Keratinocyte (primary cell): ENCODE data around the gene ACTN2. TPM values are rescaled to one million over a fixed set of nuclear protein-coding genes. Genes with fewer than 3 reads are reported as not detected.

Source experiments
- DNase-seq: peaks from one replicate; pipeline ENCODE4 v3.0.0-alpha.2; 2011; ENCODE audit warnings: low read depth, missing footprints, low spot score
- FAIRE-seq: peaks from 2 replicates; lab custom pipeline; 2011; peaks lifted over from hg19 to GRCh38; lab: Jason Lieb, UNC
- H2AFZ ChIP-seq: 2 replicates; pipeline ENCODE4 v1.6.0; 2012; ENCODE audit warnings: low read length, control low read depth, inconsistent platforms; ENCODE audit not compliant: control insufficient read depth
- H3K27ac ChIP-seq: 2 replicates; pipeline ENCODE4 v1.5.1; 2011; ENCODE audit warnings: low read length; ENCODE audit not compliant: control insufficient read depth, insufficient read depth
- H3K27me3 ChIP-seq: 3 replicates; pipeline ENCODE4 v1.6.0; 2011; ENCODE audit warnings: low read length; ENCODE audit not compliant: control insufficient read depth, insufficient read depth; ENCODE audit errors: extremely low read depth
- H3K36me3 ChIP-seq, 2 experiments: 2 replicates in 1 of 2; 3 replicates in 1 of 2; pipeline ENCODE4 v1.5.1; 2011; ENCODE audit warnings: low read length in 2 of 2, mild to moderate bottlenecking in 1 of 2; ENCODE audit not compliant: control insufficient read depth in 2 of 2, insufficient read depth in 2 of 2; ENCODE audit errors: extremely low read depth in 1 of 2
- H3K4me1 ChIP-seq: 3 replicates; pipeline ENCODE4 v1.5.1; 2011; ENCODE audit warnings: low read length; ENCODE audit not compliant: control insufficient read depth, insufficient read depth; ENCODE audit errors: extremely low read depth
- H3K4me2 ChIP-seq: 3 replicates; pipeline ENCODE4 v1.6.0; 2011; ENCODE audit warnings: low read depth, low read length; ENCODE audit not compliant: control insufficient read depth, insufficient read depth; ENCODE audit errors: extremely low read depth
- H3K4me3 ChIP-seq, 3 experiments: fragments of 200-600 bp in 1 of 3; sonication (generic) in 1 of 3; 2 replicates in 2 of 3; 3 replicates in 1 of 3; pipeline ENCODE4 v1.5.1; 2011 to 2016; ENCODE audit warnings: low read length in 3 of 3, mild to moderate bottlenecking in 3 of 3, control low read depth in 2 of 3, inconsistent platforms in 1 of 3, low read depth in 1 of 3, mixed read lengths in 1 of 3, mixed run types in 1 of 3, moderate library complexity in 1 of 3; ENCODE audit not compliant: control insufficient read depth in 2 of 3, insufficient read depth in 2 of 3; ENCODE audit errors: extremely low read depth in 1 of 3
- H3K79me2 ChIP-seq: 2 replicates; pipeline ENCODE4 v1.6.0; 2012; ENCODE audit warnings: low read length; ENCODE audit not compliant: control insufficient read depth, insufficient read depth
- H3K9ac ChIP-seq: 3 replicates; pipeline ENCODE4 v1.6.0; 2011; ENCODE audit warnings: low read length; ENCODE audit not compliant: control insufficient read depth, insufficient read depth; ENCODE audit errors: extremely low read depth
- H3K9me1 ChIP-seq: 3 replicates; pipeline ENCODE4 v1.6.0; 2011; ENCODE audit warnings: low read length; ENCODE audit not compliant: control insufficient read depth, insufficient read depth; ENCODE audit errors: extremely low read depth
- H3K9me3 ChIP-seq: 2 replicates; pipeline ENCODE4 v1.5.1; 2012; ENCODE audit warnings: low read depth, low read length; ENCODE audit not compliant: control insufficient read depth
- H4K20me1 ChIP-seq: 3 replicates; pipeline ENCODE4 v1.6.0; 2011; ENCODE audit warnings: low read length; ENCODE audit not compliant: control insufficient read depth, insufficient read depth; ENCODE audit errors: extremely low read depth
- EZH2 ChIP-seq: IDR thresholded peaks from one replicate; pipeline ENCODE4 v1.6.1; 2012; ENCODE audit warnings: inconsistent platforms, mild to moderate bottlenecking, low read length, moderate library complexity
- dilution Hi-C: fragments of 300-500 bp; cut with MboI; formaldehyde crosslinking; loops from one replicate; pipeline ENCODE4 v1.7.0; 2020; ENCODE audit warnings: low sequenced_read_pairs; ENCODE audit not compliant: extremely low pct_ligation_motif_present
- polyA plus RNA-seq, 5 experiments: library from polyadenylated mRNA; depleted of rRNA in 3 of 5; stranded (reverse) in 3 of 5; stranded (forward) in 1 of 5; unstranded in 1 of 5; fragments of >200 nt; gene quantifications; 1 replicate in 1 of 5; 2 replicates in 3 of 5; 3 replicates in 1 of 5; pipeline versions ENCODE4 v1.2.1 to v1.2.3, GENCODE V29; 2011 to 2012; ENCODE audit warnings: missing spikeins in 2 of 5, low read depth in 1 of 5, low replicate concordance in 1 of 5
- TF ChIP-seq, protein P1 (sequence below), 3 experiments: IDR thresholded peaks in 1 of 3; conservative IDR thresholded peaks in 1 of 3; optimal IDR thresholded peaks in 1 of 3; 2 replicates in 2 of 3; 3 replicates in 1 of 3; pipeline versions ENCODE3 to v1.5.1; 2011; ENCODE audit warnings: low read length in 3 of 3, mild to moderate bottlenecking in 3 of 3, moderate library complexity in 2 of 3, control low read depth in 1 of 3, inconsistent platforms in 1 of 3; ENCODE audit not compliant: insufficient read depth in 2 of 3; ENCODE audit errors: extremely low read depth in 1 of 3

ACTN2 gene
- polyA plus RNA-seq, 1 donor (not counting 4 experiments of a cell fraction or from before 2014, with no cell fraction given), result not detected

DNA sequence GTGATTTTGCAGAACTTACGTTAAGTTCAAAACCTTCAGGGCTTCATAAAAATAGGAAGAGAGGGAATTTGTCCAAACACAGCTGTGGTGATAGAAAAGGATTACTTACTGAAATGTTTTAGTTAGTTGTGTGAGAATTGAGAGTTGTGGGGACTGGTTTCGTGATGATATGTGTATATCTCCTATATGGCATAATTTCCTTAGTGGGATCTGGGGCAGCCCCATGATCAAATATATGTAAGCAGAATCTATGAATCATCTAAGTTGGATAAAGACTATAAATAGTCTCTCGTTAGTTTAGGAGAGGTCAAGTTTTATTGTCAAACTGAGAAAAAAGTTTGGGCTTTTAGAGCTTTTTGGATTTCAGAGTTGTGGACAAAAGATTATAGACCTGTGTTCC lies 123.7 kb downstream of the ACTN2 start:
- H3K36me3 ChIP-seq, result peaks cover 12% of the 10 kb centered on the region in 2 experiments
- H3K27ac ChIP-seq, result no peak overlapping the region
- H3K4me2 ChIP-seq, result no peak overlapping the region
- FAIRE-seq, result no peak
- H3K79me2 ChIP-seq, result peaks cover 6% of the 10 kb centered on the region
- H2AFZ ChIP-seq, result no peak overlapping the region
- H4K20me1 ChIP-seq, result no peaks in the 10 kb centered on the region
- TF ChIP-seq EZH2, result no peak
- TF ChIP-seq, protein P1, sequence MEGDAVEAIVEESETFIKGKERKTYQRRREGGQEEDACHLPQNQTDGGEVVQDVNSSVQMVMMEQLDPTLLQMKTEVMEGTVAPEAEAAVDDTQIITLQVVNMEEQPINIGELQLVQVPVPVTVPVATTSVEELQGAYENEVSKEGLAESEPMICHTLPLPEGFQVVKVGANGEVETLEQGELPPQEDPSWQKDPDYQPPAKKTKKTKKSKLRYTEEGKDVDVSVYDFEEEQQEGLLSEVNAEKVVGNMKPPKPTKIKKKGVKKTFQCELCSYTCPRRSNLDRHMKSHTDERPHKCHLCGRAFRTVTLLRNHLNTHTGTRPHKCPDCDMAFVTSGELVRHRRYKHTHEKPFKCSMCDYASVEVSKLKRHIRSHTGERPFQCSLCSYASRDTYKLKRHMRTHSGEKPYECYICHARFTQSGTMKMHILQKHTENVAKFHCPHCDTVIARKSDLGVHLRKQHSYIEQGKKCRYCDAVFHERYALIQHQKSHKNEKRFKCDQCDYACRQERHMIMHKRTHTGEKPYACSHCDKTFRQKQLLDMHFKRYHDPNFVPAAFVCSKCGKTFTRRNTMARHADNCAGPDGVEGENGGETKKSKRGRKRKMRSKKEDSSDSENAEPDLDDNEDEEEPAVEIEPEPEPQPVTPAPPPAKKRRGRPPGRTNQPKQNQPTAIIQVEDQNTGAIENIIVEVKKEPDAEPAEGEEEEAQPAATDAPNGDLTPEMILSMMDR (optimal IDR thresholded peaks at IDR 0.05 in 1 of 3, IDR thresholded peaks at IDR 0.05 in 1 of 3, conservative IDR thresholded peaks at IDR 0.05 in 1 of 3; ENCODE audit: extremely low read depth in 1 of 3, insufficient read depth in 2 of 3, low read length in 3 of 3), result no peak
- H3K27me3 ChIP-seq, result no peaks in the 10 kb centered on the region
- H3K9ac ChIP-seq, result no peak overlapping the region
- no peak overlapping the region for H3K4me3 ChIP-seq
- dilution Hi-C loops, result no loop called here
- H3K9me3 ChIP-seq, result no peaks in the 10 kb centered on the region
- no peak for DNase-seq
- H3K4me1 ChIP-seq, result no peaks in the 10 kb centered on the region
- H3K9me1 ChIP-seq, result no peaks in the 10 kb centered on the region

GRCh38 chr1:236812334-236813030 lies 126.2 kb downstream of the ACTN2 start:
- peaks cover 10 to 11% of the 10 kb centered on the region in 2 experiments for H3K36me3 ChIP-seq
- H3K9ac ChIP-seq, result no peak overlapping the region
- no peak overlapping the region for H2AFZ ChIP-seq
- FAIRE-seq (no peak), DNase-seq (no peak)
- dilution Hi-C loops, result no loop called here
- no peaks in the 10 kb centered on the region for H3K4me1 ChIP-seq
- H3K79me2 ChIP-seq, result no peaks in the 10 kb centered on the region
- no peak for TF ChIP-seq EZH2
- TF ChIP-seq, protein P1 (optimal IDR thresholded peaks at IDR 0.05 in 1 of 3, IDR thresholded peaks at IDR 0.05 in 1 of 3, conservative IDR thresholded peaks at IDR 0.05 in 1 of 3; ENCODE audit: extremely low read depth in 1 of 3, insufficient read depth in 2 of 3, low read length in 3 of 3), result no peak
- H3K27ac ChIP-seq, result no peak overlapping the region
- H3K4me3 ChIP-seq, result no peak overlapping the region
- no peaks in the 10 kb centered on the region for H4K20me1 ChIP-seq
- no peaks in the 10 kb centered on the region for H3K27me3 ChIP-seq
- no peaks in the 10 kb centered on the region for H3K9me3 ChIP-seq
- H3K9me1 ChIP-seq, result no peaks in the 10 kb centered on the region
- no peak overlapping the region for H3K4me2 ChIP-seq

Other genes starting within 250 kb of the ACTN2 start
- 43.2 to 75.2 TPM (median 71.4 TPM) in 3 replicates for gene LGALS8, start 162.5 kb upstream of the ACTN2 start, polyA plus RNA-seq
- gene HEATR1, start 82.0 kb upstream of the ACTN2 start, polyA plus RNA-seq, result 14.8 to 20.0 TPM (median 19.5 TPM) in 3 replicates
- 9.9 to 14.3 TPM (median 12.3 TPM) in 3 replicates for gene MTR, start 108.8 kb downstream of the ACTN2 start, polyA plus RNA-seq